GM12891 (cell line): Measurements from ENCODE around the gene SH3D21.

Experiments used
- PAX5 ChIP-seq: IDR thresholded peaks from 2 replicates; pipeline ENCODE4 v1.6.1; 2011; ENCODE audit warnings: low read length, moderate library complexity, mild to moderate bottlenecking; ENCODE audit not compliant: insufficient read depth, severe bottlenecking
- POLR2A ChIP-seq: IDR thresholded peaks from 2 replicates; pipeline ENCODE4 v1.6.1; 2011; ENCODE audit warnings: low read depth, low read length, control low read depth
- POLR2AphosphoS5 ChIP-seq: IDR thresholded peaks from 2 replicates; pipeline ENCODE4 v1.6.1; 2011; ENCODE audit warnings: low read depth, low read length, control low read depth
- POU2F2 ChIP-seq: IDR thresholded peaks from 2 replicates; pipeline ENCODE4 v1.6.1; 2011; ENCODE audit warnings: low read depth, mild to moderate bottlenecking, control low read depth, low read length, moderate library complexity
- SPI1 ChIP-seq: IDR thresholded peaks from 2 replicates; pipeline ENCODE4 v1.6.1; 2011; ENCODE audit warnings: low read depth, low read length, control low read depth
- TAF1 ChIP-seq: IDR thresholded peaks from 2 replicates; pipeline ENCODE4 v1.6.1; 2011; ENCODE audit warnings: low read depth, low read length, control low read depth

GRCh38 chr1:36339215-36339614 lies 33.0 kb downstream of the SH3D21 start:
- TF ChIP-seq POLR2A = no peak
- no peak for TF ChIP-seq POLR2AphosphoS5
- TF ChIP-seq TAF1 = no peak
- no peak for TF ChIP-seq SPI1
- no peak for TF ChIP-seq POU2F2
- no peak for TF ChIP-seq PAX5
